AG10803 (cell line): ENCODE results near the gene NTNG2.

Experiments
- DNase-seq: peaks from one replicate; pipeline ENCODE4 v3.0.0; 2010; ENCODE audit warnings: low read depth
- H3K4me3 ChIP-seq: 2 replicates; pipeline ENCODE4 v1.5.1; 2011; ENCODE audit warnings: mild to moderate bottlenecking, low read length, control low read depth
- CTCF ChIP-seq: conservative IDR thresholded peaks from 2 replicates; pipeline ENCODE4 v1.5.1; 2011; ENCODE audit warnings: mild to moderate bottlenecking, low read length, control low read depth, inconsistent platforms

Gene NTNG2

DNA sequence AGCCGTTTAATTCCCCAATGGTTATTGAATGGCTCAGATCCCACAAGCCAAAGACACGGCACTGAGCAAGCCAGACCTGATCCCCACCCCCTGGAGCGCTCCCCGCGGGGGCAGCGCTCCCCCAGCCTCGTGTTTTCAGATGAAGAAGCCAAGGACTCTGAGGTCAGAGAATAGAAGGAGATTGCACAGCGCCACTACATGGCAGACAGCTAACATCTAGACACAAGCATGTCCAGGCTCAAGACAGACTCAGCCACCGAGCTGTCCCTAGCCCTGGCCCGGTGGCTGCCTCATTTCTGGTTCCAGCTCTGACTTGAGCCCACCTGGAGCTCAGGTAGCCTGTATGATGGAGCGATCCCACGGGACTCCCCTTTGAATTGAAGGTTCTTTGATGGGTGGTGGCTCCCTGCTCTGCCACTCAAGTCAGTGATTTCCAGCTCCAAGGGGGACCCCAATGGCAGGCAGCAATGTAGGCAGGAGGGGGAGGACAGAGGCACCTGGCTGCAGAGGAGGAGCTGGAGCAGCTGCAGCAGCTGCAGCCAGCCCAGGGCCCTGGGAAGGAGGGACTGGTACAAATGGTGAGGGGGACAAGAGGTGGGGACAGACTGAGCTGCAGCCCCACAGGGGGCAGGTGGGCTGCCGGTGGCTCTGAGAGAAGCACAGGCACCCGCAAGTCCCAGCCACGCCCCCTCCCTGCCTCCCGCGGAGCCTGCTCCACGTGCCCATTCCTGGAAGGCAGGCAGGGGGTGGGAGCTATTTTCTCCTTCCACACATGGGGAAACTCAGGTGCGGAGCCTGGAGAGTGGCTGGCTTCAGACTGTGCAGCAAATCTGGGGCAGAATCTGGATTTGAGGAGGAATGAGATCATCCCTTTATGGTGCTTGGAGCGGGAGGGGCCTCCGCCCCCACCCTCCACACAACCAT is 40.2 kb downstream of the NTNG2 start:
- no peak for TF ChIP-seq CTCF

GRCh38 chr9:132204883-132205282 is 43.0 kb downstream of the NTNG2 start:
- TF ChIP-seq CTCF, result no peak
- H3K4me3 ChIP-seq, result no peak overlapping the region
- DNase-seq, result no peak

More for the DNA sequence above, 40.2 kb downstream of the NTNG2 start:
- DNase-seq, result no peak
- H3K4me3 ChIP-seq, result no peak overlapping the region

DNA sequence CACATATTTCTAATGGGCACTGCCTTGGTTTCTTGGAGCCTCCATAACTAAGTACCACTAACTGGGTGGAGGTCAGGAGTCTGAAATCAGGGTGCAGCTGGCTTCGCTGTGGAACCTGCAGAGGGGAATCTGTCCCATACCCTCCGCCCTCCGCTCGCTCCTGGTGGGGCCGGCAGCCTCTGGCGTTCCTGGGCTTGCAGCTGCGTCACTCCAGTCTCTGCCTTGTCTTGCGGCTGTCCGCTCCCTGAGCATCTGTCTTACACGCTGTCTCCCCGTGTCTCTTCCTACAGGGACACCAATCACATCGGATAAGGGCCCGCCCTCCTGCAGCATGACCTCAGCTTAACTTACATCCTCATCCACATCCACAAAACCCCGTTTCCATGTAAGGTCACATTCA is 45.4 kb downstream of the NTNG2 start:
- TF ChIP-seq CTCF, result no peak
- no peak for DNase-seq
- no peak overlapping the region for H3K4me3 ChIP-seq

DNA sequence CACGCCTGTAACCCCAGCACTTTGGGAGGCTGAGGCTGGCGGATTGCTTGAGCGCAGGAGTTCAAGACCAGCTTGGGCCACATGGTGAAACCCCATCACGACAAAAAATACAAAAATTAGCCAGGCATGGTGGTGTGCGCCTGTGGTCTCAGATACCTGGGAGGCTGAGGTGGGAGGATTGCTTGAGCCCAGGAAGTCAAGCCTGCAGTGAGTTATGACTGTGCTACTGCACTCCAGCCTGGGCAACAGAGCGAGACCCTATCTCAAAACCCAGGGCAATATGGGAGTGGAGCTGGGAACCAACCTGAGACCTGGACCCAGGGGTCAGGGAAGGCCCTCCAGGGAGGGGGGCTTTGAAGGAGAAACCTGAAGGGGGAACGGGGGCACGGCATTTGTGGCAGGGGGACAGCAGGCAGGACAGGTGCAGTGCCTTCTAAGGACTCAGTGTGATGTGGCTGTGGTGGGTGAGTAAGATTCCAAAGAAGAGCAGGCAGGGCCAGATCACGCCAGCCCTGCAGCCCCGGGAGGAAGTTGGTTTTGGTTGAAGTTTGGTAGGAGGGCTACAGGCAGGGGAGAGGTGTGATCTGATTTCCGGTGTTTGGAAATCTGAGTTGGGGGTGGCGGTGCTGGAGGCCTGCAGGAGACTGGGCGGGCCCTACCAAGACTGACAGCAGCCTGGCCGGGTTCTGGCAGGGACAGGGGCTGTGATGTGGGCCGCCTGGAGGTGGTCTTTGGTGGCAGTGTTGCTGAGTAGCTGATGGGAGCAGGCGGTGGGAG is 46.2 kb downstream of the NTNG2 start:
- TF ChIP-seq CTCF, result no peak
- DNase-seq, result no peak
- no peak overlapping the region for H3K4me3 ChIP-seq

GRCh38 chr9:132209228-132209627 is 47.4 kb downstream of the NTNG2 start:
- DNase-seq, result no peak
- TF ChIP-seq CTCF, result no peak
- no peak overlapping the region for H3K4me3 ChIP-seq

DNA sequence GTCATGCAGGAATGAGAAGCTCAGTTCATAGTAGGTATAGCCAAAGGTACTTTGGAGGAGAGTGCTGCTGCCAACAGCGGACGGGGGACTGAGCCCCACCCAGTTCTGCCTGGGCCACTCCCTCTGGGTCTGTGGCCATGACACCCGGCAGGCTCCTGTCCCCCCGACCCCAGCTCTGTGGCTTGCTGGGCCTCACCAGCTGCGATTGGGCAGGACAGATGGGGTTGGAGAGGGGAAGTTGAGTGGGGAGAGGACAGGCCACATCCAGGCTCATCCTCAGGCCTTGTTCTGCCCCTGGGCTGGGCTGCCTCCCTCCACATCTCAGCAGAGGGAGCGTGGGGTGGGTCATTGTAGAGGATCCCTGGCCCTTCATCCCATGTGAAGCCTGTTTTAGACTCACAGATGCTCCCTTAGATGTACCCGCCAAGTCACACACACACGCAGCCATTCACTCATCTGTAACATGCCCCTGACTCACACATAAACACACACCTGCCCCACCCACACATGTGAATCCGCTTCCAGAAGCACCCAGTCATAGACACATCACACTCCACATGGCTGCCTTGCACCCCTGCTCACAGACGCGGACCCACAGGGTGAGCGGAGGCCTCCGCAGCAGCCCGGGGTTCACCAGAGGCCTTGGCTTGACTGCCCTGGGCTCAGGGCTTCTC is 48.8 kb downstream of the NTNG2 start:
- TF ChIP-seq CTCF, result no peak
- peak; percentile 13 for DNase-seq
- H3K4me3 ChIP-seq, result no peak overlapping the region
